Psoas muscle (tissue), 8 donors: ENCODE results near the gene NPB. TPM values are rescaled to one million over a fixed set of nuclear protein-coding genes. Genes with fewer than 3 reads are reported as not detected.

Experiments used
- ATAC-seq, 4 donors: fragments of 200-7000 bp; cut with Tn5 transposase; one replicate each; pipeline ENCODE4 v1.9.1; 2020; ENCODE audit warnings: moderate library complexity in 3 of 4, mild to moderate bottlenecking in 2 of 4
- DNase-seq, 2 donors: peaks; one replicate each; pipeline ENCODE4 v3.0.0-alpha.2; 2020
- H3K27ac ChIP-seq: fragments of 200-600 bp; one replicate; pipeline ENCODE4 v1.8.0; 2022
- H3K27me3 ChIP-seq, 3 donors: fragments of 200-600 bp in 1 of 3; one replicate each; pipeline versions ENCODE4 v1.6.1 to v1.8.0; 2013 to 2022; ENCODE audit warnings: low read length in 2 of 3, mild to moderate bottlenecking in 2 of 3, moderate library complexity in 1 of 3; ENCODE audit not compliant: insufficient read depth in 3 of 3
- H3K36me3 ChIP-seq, 2 donors: fragments of 200-600 bp in 1 of 2; one replicate each; pipeline versions ENCODE4 v1.6.1 to v1.8.0; 2013 to 2022; ENCODE audit warnings: low read depth in 1 of 2, mild to moderate bottlenecking in 1 of 2, moderate library complexity in 1 of 2; ENCODE audit not compliant: insufficient read depth in 1 of 2
- H3K4me1 ChIP-seq: fragments of 200-600 bp; one replicate; pipeline ENCODE4 v1.8.0; 2022
- H3K4me3 ChIP-seq: fragments of 200-600 bp; one replicate; pipeline ENCODE4 v1.8.0; 2022; ENCODE audit warnings: mild to moderate bottlenecking
- H3K9me3 ChIP-seq: fragments of 200-600 bp; one replicate; pipeline ENCODE4 v1.8.0; 2022
- CTCF ChIP-seq: fragments of 200-600 bp; IDR thresholded peaks from one replicate; pipeline ENCODE4 v1.8.0; 2022; ENCODE audit warnings: antibody characterized with exemption
- WGBS, 3 donors: extraction: QIAGEN DNeasy Blood & Tissue Kit; methylation state at CpG; one replicate each; pipeline versions ENCODE4 v1.1.6 to v1.1.7; 2013; 5-methylcytosine and 5-hydroxymethylcytosine counted together
- intact Hi-C, 2 donors: fragments of 100-400 bp; cut with DNase I; formaldehyde crosslinking; loops; one replicate each; pipeline versions ENCODE4 v1.11.0 to v1.14.2; 2022
- polyA plus RNA-seq, 3 donors: library from polyadenylated mRNA; stranded (reverse); fragments of 200-250 nt; gene quantifications; one replicate each; pipeline ENCODE4 v1.2.3, GENCODE V29; 2013
- total RNA-seq, 4 donors: library from RNA; stranded (reverse); fragmentation: NEBNext Ultra II Directional in 2 of 4; extraction: Animal tissue kit (Norgen Biotek cat#: 25700) in 2 of 4; gene quantifications; one replicate each; pipeline versions ENCODE4 v1.2.1 to v1.2.4, GENCODE V29; 2021 to 2023
- donor health status: healthy with polysubstance abuse.
- donor health status: DM: no; HTN: no; CAD: no; lungs with moderate emphysema.
- donor health status: Bipolar disorder and iron deficiency.
- donor health status: healthy.
- donor health status: DM: yes; HTN: yes; CAD: no.
- donor health status: DM: no; HTN: no; CAD: no.
- donor health status: DM: no; HTN: no; CAD: no.
- donor health status: DM: yes; HTN: yes; CAD: no.

Gene NPB
- total and polyA plus RNA-seq, 7 donors, result 0.42 to 2.9 (median 0.73) TPM

DNA sequence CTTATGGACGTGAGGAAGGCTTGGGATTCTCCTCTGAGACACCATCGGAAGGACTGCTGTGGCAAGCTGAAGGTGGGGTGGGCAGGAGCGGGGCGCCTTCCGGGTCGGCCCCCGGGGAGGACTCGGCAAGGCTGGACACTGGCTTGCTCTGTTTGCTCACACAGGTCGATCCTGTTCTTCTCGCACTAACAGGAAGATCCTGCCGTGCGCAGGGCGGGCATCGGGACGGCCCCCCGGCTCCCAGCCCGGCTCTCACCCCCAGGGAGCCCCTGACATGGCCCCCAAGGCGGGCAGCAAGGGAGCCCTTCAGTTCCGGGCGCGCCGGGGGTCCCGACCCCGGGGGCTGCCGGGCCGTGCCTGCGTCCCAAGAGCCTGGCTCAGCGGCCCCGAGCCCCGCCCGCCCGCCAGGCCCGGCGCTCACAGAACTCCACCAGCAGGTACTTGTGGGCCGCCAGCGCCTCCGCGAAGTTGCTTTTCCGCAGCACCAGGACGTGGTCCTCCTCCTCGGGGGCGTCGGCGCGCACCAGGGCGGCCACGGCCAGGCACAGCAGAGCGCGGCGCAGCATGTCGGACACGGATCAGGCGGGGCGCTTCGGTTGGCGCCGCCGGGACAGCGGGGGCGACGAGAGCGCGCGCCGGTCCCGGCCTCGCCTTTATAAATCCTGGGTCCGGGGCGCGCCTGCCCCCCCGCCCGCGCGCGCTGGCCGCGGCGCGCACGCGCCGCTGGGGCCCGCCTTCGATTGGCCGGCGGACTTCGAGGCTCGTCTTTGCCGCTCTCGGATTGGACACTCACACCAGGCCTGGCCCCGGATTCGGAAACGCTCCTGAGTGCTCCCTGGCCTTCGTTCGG, 41.9 kb upstream of the NPB start, which contains the start of gene P4HB:
Gene P4HB (minus strand): TSS at position 630 of the 850 bp plus-strand sequence. CDS start 64 bp downstream, at position 566.
- Histone ChIP-seq H3K9me3 (no peaks in the 10 kb centered on the region), H3K4me1 (peaks cover 41% of the 10 kb centered on the region), H3K27ac (peak within 1 kb of the TSS; percentile 98), H3K4me3 (peak within 1 kb of the TSS; percentile 82), H3K27me3 (no peaks in the 10 kb centered on the region), H3K36me3 (peaks cover 3 to 46% of the 10 kb centered on the region in 2 donors)
- ATAC-seq, result peak in 3 of 4 donors; percentile 0 to 5 (median 3)
- TF ChIP-seq CTCF, result no peak
- intact Hi-C loops, result loop anchor here (2.0 to 5.0 kb wide), 3 partner anchors 17 to 38 kb away; partner anchors contain the start of gene PPP1R27 (in 1 of the 2)
- peak in 1 of 2 donors; percentile 100 for DNase-seq
- WGBS, 3 donors, result 0 to 1% (median 0%) methylated on average over 50 to 95 of the region's 95 CpGs

- intact Hi-C loops, result loop anchor here in 1 of 2 donors (2.0 kb wide), 1 partner anchor 26 kb away; the partner anchor contains the start of gene PPP1R27
- 0 to 1% (median 0%) methylated on average over 61 to 74 of the region's 74 CpGs for WGBS, 3 donors
Measured at GRCh38 chr17:81860756-81861568, 41.1 kb upstream of the NPB start.

GRCh38 chr17:81863123-81863675, 38.8 kb upstream of the NPB start:
- 48 to 71% (median 59%) methylated on average over 6 of the region's 6 CpGs for WGBS, 3 donors
- intact Hi-C loops, result no loop called here
- ATAC-seq (no peak), DNase-seq (no peak)
- Histone ChIP-seq H3K4me1 (peaks cover 42% of the 10 kb centered on the region), H3K4me3 (no peak overlapping the region), H3K27ac (peak overlapping the region; percentile 98), H3K9me3 (no peaks in the 10 kb centered on the region), H3K36me3 (peaks cover 0 to 37% of the 10 kb centered on the region in 2 donors), H3K27me3 (no peaks in the 10 kb centered on the region)
- TF ChIP-seq CTCF, result no peak

More at GRCh38 chr17:81860756-81861568, 41.1 kb upstream of the NPB start:
- peak overlapping the region; percentile 78 for H3K4me3 ChIP-seq
- H3K27me3 ChIP-seq, result no peaks in the 10 kb centered on the region
- H3K36me3 ChIP-seq, result peaks cover 0 to 42% of the 10 kb centered on the region in 2 donors
- peaks cover 34% of the 10 kb centered on the region for H3K4me1 ChIP-seq
- DNase-seq (peak; percentile 99 to 100), ATAC-seq (peak; percentile 89 to 92 (median 90))
- TF ChIP-seq CTCF, result peak; percentile 16
- peak overlapping the region; percentile 98 for H3K27ac ChIP-seq
- H3K9me3 ChIP-seq, result no peaks in the 10 kb centered on the region

GRCh38 chr17:81863833-81864768, 37.9 kb upstream of the NPB start:
- 75 to 76% (median 76%) methylated on average over 9 of the region's 9 CpGs for WGBS, 3 donors
- intact Hi-C loops, result no loop called here

More at GRCh38 chr17:81863833-81864768, 37.9 kb upstream of the NPB start:
- Histone ChIP-seq H3K4me1 (peaks cover 41% of the 10 kb centered on the region), H3K27ac (peak overlapping the region; percentile 98), H3K27me3 (no peaks in the 10 kb centered on the region), H3K36me3 (peaks cover 0 to 41% of the 10 kb centered on the region in 2 donors), H3K4me3 (no peak overlapping the region), H3K9me3 (no peaks in the 10 kb centered on the region)
- DNase-seq, result no peak
- no peak for TF ChIP-seq CTCF
- no peak for ATAC-seq
